ENCODE measurements around the gene NNT.

- no peak for TF ChIP-seq CTCF (CRISPR knock-in tag; IDR thresholded peaks at IDR 0.05)
- no peak for TF ChIP-seq HOXD1 (CRISPR knock-in tag; IDR thresholded peaks at IDR 0.05)
- no peak for TF ChIP-seq NBN (conservative IDR thresholded peaks at IDR 0.05)
- TF ChIP-seq ZBTB40 (IDR thresholded peaks at IDR 0.05): no peak
- TF ChIP-seq ZBTB40 (CRISPR knock-in tag; IDR thresholded peaks at IDR 0.05): no peak
Observed at GRCh38 chr5:43604699-43605098, 1.7 kb downstream of the NNT start.

Measured in HepG2 (cell line).